Measurements from ENCODE around the gene MFAP3L.
"Not testable (repeated sequence)": the region's sequence is repeated elsewhere in the genome, so short reads cannot be mapped to it uniquely, and the experiment has no call there.

Gene MFAP3L

DNA sequence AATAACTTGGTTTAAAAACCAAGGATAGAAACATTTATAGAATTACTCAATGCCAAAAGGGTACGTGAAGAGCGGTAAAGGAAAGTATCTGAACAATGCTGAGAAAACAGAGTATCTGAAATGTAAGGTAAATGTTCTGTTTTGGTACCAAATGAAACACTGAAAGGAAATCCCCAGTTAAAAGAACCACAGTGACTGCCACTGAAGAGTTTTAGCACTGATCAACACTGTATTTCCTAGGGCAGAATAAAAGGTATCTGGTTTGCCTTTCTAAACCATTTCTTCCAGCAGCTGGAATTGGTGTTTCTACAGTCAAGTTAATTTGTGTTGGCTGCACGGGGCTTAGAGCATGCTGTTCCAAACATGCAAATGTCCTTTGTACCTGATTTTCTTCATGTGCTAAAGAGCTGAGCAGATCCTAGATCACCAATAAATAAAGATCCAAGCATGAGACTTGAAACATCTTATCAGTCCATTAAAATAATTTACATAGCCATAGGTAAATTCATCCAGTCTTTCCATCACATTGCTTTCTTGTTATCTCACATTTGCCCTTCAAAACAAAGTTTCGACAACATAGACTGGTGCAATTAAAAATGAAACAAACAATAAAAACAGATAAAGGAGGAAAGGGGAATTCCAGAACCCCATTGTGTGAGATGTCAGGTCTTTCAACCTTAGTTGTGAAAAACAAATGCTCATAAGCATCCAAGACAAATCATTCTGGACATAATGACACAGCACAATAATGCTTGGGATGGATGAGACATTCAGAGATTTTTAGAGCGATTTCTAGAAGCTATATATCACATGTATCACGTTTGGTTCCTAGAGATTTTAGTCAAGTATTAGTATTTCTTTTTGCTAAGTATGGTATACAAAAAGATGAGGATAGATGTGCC, 38.6 kb downstream of the MFAP3L start:
- DNase-seq (ENCODE audit: low spot score), result no peak

DNA sequence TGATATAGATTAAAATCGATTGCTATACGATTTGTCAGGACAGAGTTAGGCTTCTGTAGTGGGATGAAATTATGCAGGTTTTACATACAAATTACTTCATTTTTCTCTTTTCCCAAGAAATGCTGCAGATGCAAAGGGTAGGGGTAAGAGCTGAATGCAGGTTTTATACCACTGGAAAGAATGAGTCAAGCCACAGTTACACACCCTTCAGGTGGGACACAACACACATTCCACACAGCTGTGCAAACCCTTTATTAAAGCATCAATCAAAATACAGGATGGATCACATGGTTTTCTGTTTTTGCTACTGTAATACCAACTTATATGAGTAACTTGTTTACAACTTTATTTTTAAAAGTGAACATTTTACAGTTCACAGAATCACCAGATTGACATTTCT, 39.8 kb downstream of the MFAP3L start:
- DNase-seq (ENCODE audit: low spot score), result no peak

DNA sequence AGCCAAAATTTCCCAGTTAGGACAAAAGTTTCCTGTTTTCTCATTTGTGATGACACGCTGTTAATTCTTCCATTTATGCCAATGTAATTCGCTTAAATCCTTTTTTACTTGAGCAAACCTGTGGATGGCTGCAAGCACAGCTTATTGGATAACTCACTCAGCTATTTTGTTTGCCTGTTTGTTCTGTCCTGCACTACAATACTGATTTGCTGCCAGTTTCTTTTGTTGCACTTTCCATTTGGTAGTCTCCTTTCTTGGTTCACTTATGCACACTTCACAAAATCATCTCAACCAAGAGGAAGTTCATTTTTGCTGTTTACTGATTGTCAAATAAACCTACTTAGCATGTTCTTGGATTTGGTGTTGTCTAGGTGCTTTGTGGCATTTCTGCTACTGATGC, 40.3 kb downstream of the MFAP3L start:
- no peak for DNase-seq (ENCODE audit: low spot score)

DNA sequence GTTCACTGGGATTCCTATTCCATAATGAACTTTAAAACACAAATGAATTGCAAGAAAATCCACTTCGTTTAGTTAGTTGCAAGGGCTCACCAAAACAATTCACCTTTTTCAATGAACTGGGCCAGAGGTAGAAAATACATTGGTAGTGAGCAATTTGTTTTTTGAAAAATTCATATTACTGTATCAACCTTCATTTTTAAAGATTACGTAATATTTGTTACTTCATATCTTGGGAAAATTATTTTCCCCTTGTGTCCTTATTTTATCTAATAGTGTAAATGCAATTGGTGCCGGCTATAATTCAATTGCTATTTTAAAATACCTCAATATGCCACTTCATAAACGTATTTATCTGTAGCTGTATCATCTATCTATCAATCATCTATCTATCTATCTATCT, 41.5 kb downstream of the MFAP3L start:
- no peak for DNase-seq (ENCODE audit: low spot score)

DNA sequence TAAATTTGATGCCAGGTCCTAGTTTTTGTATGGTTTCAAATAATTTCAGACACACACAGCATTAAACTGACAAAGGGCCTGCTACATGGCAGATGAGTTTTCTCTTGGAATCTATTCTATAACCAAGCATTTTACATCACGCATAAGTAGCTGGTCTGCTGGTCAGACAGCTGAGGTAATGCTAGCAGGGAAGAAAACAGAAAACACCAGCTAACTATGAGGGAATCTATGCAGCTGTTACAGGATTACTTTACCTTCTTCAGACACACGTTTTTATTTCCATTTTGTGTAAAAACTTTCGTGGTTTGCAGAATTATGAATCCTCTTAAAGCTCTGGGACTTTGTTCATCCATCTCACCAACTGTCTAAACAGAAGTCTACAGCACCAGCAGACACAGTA, 42.0 kb downstream of the MFAP3L start:
- no peak for DNase-seq (ENCODE audit: low spot score)

DNA sequence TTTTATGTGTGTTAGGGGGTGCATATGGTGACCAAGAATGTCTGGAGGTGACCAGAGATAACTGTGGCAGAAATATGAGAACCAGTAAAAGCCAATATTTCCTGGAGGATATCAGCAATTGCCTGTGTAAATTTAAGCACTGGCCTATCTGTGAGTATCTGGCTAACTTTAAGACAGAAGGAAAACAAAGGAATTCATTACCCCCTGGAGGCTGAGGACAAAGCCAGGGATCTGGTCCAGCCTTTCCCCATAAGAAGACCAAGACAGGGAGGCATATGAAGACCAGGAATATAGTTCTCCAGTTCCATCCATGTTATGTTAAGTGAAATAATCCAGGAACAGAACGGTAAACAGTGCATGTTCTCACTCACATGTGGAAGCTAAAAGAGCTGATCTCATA, 49.2 kb downstream of the MFAP3L start:
- DNase-seq (ENCODE audit: low spot score), result no peak

DNA sequence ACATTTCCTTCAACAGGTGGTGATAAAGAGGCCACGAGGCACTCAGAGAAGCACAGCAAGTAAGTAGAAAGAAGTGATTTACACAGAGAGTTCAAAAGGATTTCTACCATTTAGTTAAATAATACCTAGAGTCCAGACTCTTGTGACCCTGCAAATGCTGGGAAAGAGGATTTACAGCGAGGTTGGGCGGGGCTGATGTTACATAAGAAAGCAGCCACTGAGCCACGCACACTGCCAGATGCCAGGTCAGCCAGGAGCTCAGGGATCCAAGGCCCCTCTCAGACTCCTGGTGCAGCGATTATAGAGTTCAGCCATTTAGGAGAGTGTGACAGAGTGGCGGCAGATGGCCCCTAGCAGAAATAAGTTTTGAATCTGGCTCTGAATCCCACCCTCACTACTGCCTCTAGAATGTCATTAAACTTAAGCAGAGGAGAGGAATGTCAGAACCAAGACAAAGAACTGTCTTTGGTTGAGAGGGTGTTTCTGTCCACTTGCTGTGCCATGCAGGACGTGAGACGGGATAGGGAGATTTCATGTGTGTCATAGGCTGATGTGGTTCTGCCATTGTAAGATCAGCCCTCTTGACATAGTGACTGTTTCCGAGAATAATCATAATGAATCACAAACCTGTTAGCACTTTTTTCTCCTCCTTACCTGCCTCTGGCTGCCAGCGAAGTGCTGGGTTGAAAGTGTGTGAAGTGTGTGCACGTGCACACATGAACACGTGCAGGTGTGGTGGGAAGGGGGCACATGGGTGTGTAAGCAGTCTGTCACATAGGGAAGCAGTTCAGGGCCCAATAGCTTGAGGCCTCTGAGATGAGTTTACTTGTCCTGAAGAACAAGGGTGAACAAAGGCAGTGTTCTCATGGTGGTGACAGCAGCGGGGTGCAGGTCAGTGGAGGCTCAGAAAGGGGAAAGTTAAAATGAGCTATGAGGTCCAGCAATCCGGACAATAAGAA, 50.1 kb downstream of the MFAP3L start:
- DNase-seq (ENCODE audit: low spot score), result no peak

DNA sequence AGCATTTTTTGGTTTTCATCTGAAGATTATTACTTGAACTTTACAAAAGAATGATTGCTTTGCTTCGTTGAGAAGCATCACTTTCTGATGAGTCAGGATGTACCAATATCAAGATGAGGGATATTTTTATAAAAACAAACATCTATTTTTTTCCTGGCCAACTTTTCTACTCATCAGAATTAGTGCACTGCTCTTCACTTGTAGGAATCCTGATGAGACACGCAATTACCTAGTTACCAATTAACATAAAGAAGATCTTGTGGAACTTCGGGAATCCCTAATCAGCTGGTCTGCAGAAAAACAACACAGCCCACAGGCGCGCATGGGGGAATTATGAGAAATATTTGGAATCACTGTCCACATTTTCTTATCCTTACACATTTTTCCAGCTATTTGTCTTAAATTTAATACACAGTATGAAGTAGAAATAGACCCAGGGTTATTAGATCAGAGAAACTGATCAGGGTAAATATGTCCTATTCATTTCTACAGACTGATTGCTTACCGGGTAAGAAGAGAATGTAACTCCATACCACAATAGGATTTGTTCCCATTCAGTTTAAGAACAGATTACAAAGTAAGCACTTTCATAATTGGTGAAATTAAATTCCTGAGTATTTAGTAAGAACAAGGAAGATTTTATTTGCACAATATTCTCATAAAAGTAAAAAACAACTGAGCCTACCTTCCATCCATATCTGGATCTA, 50.9 kb downstream of the MFAP3L start:
- no peak for DNase-seq (ENCODE audit: low spot score)

DNA sequence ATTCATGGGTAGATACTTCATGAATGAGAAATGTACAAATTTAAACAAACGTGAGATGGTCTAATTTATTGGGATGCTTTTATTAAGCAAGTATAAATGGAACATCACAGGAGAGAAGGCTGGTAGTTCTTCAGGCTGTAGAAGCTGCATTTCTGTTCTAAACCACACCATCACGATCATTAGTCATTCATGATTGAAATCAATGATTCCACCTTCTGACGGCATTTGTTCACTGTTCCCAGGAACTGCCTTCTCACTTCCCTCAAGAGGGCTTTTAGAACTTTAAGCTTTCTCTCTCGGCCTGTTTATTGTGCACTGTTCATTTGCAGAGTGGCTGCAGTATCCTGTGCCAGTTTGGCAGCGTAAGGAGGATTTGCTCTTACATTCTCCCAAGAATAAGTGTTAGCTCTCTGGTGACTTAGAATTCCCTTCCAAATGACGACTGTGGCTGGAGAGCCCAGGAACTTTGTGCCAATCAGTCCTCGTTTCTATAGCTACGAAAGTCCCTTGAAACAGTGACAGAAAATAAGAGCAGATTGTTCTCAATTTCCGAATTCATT, 54.7 kb downstream of the MFAP3L start:
- DNase-seq (ENCODE audit: low spot score), result no peak

DNA sequence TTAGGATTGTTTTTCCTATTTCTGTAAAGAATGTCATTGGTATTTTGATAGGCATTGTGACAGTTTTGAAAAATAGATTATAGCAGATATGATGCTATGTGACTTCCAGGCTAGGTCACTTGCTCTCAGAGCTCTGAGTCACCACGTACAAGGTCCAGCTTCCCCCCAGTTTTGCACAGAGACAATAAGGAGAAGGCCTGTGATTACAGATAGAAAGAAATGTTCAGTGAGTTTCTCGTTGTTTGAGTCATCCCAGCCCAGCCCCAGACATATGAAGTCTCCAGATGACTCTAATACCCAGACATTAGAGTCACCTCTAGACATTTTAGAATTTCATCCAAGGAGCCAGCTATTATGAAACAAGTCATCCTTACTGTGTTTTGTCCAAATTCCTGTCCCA, 57.2 kb downstream of the MFAP3L start:
- DNase-seq (ENCODE audit: low spot score), result no peak

DNA sequence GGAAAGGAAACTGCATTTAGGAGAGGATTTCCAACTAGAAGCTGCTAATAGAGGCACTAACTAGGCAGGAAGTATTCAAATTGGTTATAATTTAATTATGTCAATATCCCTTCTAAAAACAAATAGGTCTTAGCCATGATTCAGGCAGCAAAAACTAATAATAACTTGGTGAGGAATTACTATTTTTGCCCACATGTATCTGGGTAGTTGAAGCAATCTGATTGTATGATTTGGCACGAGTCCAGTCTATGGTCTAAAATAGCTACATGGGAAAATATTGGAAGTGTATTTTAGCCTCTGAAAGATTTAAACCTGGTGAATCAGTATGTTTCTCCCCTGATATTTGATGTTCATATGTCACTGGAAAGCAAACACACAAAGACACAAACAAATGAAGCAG, 62.2 kb downstream of the MFAP3L start:
- DNase-seq (ENCODE audit: low spot score), result no peak

DNA sequence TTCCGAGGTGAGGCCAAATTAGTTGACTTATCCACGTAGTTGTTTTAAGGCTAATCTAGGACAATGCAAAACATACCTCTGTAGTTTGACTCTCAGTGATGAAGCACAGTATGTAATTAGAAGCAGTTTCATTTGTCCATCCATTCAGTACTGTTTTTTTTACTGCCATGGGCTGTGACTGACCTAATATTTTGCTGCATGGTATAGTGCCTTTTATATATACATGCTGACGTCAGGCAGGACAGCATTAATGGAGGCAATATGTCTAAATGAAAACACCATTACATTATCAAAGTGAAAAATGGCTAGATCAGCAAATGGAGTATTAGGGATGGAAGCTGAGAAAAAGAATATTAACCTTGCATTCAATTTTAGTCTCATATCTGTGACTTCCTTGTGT, 66.9 kb downstream of the MFAP3L start:
- DNase-seq (ENCODE audit: low spot score), result no peak

DNA sequence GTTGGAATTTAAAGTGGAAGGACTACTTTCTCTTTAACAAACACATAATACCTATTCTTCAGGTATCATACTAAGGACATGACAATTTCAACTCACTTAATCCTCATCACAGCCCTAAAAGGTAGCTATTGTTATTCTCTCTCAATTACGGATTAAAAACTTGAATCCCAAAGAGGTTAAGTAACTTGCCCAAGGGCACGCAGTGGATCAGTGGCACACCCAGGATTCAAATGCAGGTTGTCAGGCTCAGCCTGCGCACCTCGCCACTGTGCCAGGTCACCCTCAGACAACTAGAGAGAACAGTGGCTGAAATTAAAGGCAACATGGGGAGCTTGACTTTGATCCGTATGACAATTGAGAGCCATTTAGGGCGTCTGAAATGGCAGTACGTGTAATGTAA, 67.6 kb downstream of the MFAP3L start:
- no peak for DNase-seq (ENCODE audit: low spot score)

DNA sequence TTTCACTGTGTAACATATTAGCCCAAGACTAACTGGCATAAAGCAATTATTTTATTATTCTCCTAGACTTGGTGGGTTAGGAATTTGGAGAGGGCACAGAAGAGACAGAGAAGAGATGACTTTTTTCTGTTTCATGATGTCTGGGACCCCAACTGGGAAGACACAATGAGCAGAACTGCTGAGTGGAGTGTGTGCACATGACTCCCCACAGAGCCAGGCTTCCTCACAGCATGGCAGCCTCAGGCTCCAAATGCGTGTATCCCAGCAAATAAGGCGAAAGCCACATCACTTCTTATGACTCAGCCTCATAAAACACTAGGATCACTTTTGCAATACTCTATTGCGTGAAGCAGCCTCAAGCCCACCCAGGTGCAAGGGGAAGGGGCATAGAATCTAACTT, 68.4 kb downstream of the MFAP3L start:
- DNase-seq (ENCODE audit: low spot score), result no peak

DNA sequence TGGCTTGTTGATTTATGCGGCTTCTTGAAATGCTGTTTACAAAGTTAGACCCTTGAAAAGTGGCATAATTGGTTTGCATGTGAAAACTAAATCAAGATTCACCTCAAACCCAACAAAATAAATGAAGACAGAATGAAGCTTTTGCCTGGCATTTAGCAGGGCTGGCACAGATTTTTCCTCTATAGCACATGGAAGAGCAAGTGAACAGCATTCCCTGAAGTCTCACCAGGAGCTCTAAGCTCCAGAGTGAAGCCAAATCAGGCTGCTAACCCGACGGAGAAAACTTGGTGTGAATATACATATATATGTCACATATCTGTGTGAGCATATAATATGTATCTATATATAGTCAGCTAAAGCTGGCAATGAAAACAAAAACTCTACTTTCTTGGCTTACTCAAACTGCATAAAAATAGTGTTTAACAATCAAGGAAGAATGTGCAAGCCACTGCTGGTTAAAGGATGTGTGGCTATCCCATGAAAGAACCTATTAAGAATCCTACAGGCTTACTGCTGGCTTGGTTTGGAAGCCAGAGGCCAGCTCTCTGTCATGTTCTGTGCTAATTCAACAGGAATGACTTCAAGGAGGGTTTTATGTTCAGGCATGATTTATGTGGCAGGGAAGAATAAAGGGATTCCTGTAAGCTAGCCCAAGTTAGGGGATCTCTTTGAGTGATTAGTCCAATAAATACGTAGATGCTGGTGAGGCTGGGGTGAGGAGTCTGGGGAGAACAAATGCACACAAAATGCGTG, 69.9 kb downstream of the MFAP3L start:
- DNase-seq (ENCODE audit: low spot score), result no peak

DNA sequence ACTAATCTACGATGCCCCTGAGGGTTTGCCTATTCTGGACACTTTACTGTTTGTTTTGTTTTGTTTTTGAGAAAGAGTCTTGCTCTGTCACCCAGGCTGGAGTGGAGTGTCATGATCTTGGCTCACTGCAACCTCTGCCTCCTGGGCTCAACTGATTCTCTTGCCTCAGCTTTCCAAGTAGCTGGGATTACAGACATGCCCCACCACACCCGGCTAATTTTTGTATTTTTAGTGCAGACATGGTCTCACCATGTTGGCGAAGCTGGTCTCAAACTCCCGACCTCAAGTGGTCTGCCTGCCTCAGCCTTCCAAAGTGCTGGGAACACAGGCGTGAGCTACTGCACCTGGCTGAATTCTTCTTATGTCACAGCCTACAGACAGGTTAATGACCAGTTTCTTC, 70.7 kb downstream of the MFAP3L start:
- DNase-seq (ENCODE audit: low spot score), result no peak

DNA sequence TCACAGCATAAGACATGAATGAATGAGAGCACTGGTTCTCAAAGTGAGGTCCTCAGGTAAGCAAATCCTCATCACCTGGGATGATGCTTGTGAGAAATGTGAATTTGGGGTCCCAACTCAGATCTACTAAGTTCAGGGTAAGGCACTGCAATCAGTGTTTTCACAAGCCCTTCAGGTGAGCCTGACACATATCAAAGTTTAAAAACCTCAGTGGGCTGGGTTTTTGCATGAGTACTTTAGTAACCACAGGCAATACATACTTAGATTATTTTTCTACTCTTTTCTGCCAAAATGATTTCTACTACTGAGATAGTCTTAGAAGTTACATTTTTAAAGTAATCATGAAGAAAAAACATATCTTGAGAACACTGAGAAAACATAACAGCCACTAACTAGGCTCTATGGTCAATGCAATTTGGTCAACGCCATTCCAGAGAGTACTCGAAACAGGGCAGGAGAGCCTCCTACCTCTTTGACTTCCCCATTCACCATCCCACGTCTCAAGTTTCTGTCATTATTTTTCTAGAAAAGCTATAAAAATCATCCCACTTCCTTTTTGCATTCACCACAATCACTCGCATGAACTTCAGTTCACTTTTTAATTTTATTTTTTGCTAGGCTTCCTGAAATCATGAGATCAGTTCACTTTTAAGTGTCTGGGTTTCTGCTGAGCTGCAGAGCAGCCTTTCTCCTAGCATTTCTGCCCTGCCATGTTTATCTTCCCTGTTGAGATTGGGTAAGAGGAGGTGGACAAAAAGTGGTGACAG, 73.8 kb downstream of the MFAP3L start:
- no peak for DNase-seq (ENCODE audit: low spot score)

DNA sequence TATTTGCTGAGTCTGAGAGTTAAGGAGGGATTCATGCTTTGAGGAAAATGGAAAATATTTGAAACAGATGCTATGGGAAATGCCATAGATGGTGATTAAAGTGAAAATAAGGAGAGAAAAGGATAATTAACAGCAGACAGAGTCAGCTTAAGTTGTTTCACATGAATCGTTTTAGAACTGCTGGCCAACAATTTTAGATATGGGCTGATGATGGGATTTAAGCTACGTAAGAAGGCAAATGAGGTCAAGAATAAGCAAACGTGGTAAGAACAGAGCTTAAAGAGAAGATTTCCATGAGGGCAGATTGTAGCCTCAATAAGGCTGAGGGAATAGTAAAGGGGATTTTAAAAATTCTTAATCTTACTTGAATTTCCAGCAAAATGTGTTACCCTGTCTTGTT, 77.9 kb downstream of the MFAP3L start:
- no peak for DNase-seq (ENCODE audit: low spot score)

DNA sequence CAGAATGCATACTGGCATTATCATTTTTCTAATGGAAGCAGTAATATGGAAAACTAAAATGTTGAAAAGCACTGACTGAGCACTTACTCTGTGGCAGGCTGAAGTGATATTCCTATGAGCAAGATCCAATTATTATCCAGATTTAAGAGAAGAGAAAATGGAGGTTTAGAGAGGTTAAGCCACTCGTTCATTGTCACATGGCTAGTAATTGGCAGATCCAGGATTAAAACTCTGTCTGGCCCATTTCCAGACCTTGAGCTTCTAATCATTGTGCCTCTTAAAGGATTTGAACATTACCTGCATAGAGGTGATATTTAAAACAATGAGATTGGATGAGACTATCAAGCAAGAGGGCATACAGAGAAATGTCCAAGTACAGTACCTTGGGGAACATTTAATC, 80.6 kb downstream of the MFAP3L start:
- no peak for DNase-seq (ENCODE audit: low spot score)

DNA sequence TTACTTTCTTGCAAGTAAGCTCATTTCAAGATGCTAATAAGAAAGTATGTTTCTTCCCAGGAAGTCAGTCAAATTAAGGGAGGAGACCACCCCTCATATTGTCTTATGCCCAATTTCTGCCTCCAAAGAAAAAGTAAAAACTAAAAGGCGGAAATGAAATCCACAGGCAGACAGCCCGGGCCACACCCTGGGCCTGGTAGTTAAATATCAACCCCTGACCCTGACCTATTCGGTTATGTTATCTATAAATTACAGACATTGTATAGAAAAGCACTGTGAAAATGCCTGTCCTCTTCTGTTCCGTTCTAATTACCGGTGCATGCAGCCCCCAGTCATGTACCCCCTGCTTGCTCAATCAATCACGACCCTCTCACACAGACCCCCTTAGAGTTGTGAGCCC, 82.6 kb downstream of the MFAP3L start:
- not testable (repeated sequence) for DNase-seq (ENCODE audit: low spot score)

DNA sequence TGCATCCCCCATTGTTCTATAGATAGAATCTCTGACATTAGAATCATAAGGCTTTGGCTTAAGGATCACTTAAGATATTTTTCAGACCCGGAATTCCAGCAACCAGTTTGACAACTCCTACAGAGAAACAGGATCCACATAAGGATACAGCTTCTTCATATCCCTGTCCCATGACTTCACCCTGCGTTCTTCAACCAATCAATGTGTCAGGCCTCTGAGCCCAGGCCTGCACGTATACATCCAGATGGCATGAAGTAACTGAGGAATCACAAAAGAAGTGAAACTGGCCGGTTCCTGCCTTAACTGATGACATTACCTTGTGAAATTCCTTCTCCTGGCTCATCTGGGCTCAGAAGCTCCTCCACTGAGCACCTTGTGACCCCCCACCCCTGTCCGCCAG, 85.1 kb downstream of the MFAP3L start:
- DNase-seq (ENCODE audit: low spot score), result no peak

Measured in left forelimb (tissue), 1 donor.